Skeletal muscle tissue (tissue), 4 donors: ENCODE data around the gene MSANTD7. TPM values are rescaled to one million over a fixed set of nuclear protein-coding genes. Genes with fewer than 3 reads are reported as not detected.

Source experiments
- H3K27ac ChIP-seq: one replicate; pipeline ENCODE4 v1.7.0; 2013; ENCODE audit warnings: mild to moderate bottlenecking, low read depth, low read length, inconsistent platforms
- H3K27me3 ChIP-seq, 3 donors: one replicate each; pipeline ENCODE4 v1.7.0; 2013; ENCODE audit warnings: low read length in 3 of 3; ENCODE audit not compliant: control insufficient read depth in 3 of 3, insufficient read depth in 3 of 3
- H3K36me3 ChIP-seq, 3 donors: one replicate each; pipeline ENCODE4 v1.7.0; 2013; ENCODE audit warnings: low read length in 3 of 3; ENCODE audit not compliant: control insufficient read depth in 3 of 3, insufficient read depth in 3 of 3
- H3K4me1 ChIP-seq, 3 donors: one replicate each; pipeline ENCODE4 v1.7.0; 2013; ENCODE audit warnings: low read length in 3 of 3, mild to moderate bottlenecking in 3 of 3; ENCODE audit not compliant: control insufficient read depth in 3 of 3, insufficient read depth in 3 of 3
- H3K4me3 ChIP-seq, 3 donors: one replicate each; pipeline ENCODE4 v1.7.0; 2013; ENCODE audit warnings: low read length in 3 of 3
- H3K9ac ChIP-seq, 3 donors: one replicate each; pipeline ENCODE4 v1.7.0; 2013; ENCODE audit warnings: low read length in 3 of 3, mild to moderate bottlenecking in 3 of 3, moderate library complexity in 2 of 3, low read depth in 1 of 3
- H3K9me3 ChIP-seq, 3 donors: one replicate each; pipeline ENCODE4 v1.7.0; 2013; ENCODE audit warnings: low read length in 3 of 3; ENCODE audit not compliant: control insufficient read depth in 3 of 3
- total RNA-seq: library from RNA; depleted of rRNA; stranded (reverse); fragments of >200 nt; gene quantifications from one replicate; pipeline ENCODE4 v1.2.3, GENCODE V29; 2014
- donor health status: Osteomylitis.

The MSANTD7 gene
- total RNA-seq, 1 donor from 2014 or later: 12.0 TPM

- Histone ChIP-seq H3K4me1 (peaks cover 8 to 23% (median 20%) of the 10 kb centered on the region in 3 donors), H3K9me3 (no peaks in the 10 kb centered on the region), H3K27me3 (no peaks in the 10 kb centered on the region), H3K36me3 (peaks cover 11 to 34% (median 26%) of the 10 kb centered on the region in 3 donors), H3K4me3 (peak overlapping the region; percentile 84 to 98 (median 92)), H3K9ac (peak overlapping the region; percentile 95 to 96 (median 95)), H3K27ac (peak overlapping the region; percentile 99)
These were observed 926 bp upstream of the MSANTD7 start for GRCh38 chr10:14837003-14837756.

GRCh38 chr10:14838582-14839304 lies 637 bp downstream of the MSANTD7 start:
- no peaks in the 10 kb centered on the region for H3K27me3 ChIP-seq
- peaks cover 22 to 46% (median 37%) of the 10 kb centered on the region in 3 donors for H3K36me3 ChIP-seq
- peak overlapping the region; percentile 99 for H3K27ac ChIP-seq
- H3K4me3 ChIP-seq: peak overlapping the region; percentile 85 to 98 (median 92)
- no peaks in the 10 kb centered on the region for H3K9me3 ChIP-seq
- peaks cover 8 to 23% (median 20%) of the 10 kb centered on the region in 3 donors for H3K4me1 ChIP-seq
- peak overlapping the region; percentile 95 to 98 (median 97) for H3K9ac ChIP-seq

GRCh38 chr10:14839305-14839695 lies 1.2 kb downstream of the MSANTD7 start:
- peaks cover 8 to 23% (median 20%) of the 10 kb centered on the region in 3 donors for H3K4me1 ChIP-seq
- peak overlapping the region; percentile 99 for H3K27ac ChIP-seq
- H3K36me3 ChIP-seq: peaks cover 25 to 49% (median 38%) of the 10 kb centered on the region in 3 donors
- H3K4me3 ChIP-seq: peak overlapping the region; percentile 85 to 98 (median 92)
- no peaks in the 10 kb centered on the region for H3K9me3 ChIP-seq
- H3K27me3 ChIP-seq: no peaks in the 10 kb centered on the region
- peak overlapping the region; percentile 95 to 98 (median 97) for H3K9ac ChIP-seq

GRCh38 chr10:14840178-14840577 lies 2.1 kb downstream of the MSANTD7 start:
- H3K27me3 ChIP-seq: no peaks in the 10 kb centered on the region
- H3K9me3 ChIP-seq: no peaks in the 10 kb centered on the region
- H3K4me3 ChIP-seq: no peak overlapping the region
- no peak overlapping the region for H3K27ac ChIP-seq
- H3K4me1 ChIP-seq: peaks cover 8 to 18% (median 16%) of the 10 kb centered on the region in 3 donors
- peaks cover 28 to 42% (median 29%) of the 10 kb centered on the region in 3 donors for H3K36me3 ChIP-seq
- H3K9ac ChIP-seq: no peak overlapping the region

- Histone ChIP-seq H3K9me3 (no peaks in the 10 kb centered on the region), H3K4me1 (peaks cover 4 to 11% (median 8%) of the 10 kb centered on the region in 3 donors), H3K27me3 (no peaks in the 10 kb centered on the region), H3K9ac (no peak overlapping the region), H3K36me3 (peaks cover 28 to 43% (median 28%) of the 10 kb centered on the region in 3 donors), H3K27ac (no peak overlapping the region), H3K4me3 (no peak overlapping the region)
These were observed 5.4 kb downstream of the MSANTD7 start for GRCh38 chr10:14843327-14843988.

GRCh38 chr10:14844948-14845347 lies 6.8 kb downstream of the MSANTD7 start:
- Histone ChIP-seq H3K9ac (no peak overlapping the region), H3K27ac (no peak overlapping the region), H3K4me3 (no peak overlapping the region), H3K9me3 (no peaks in the 10 kb centered on the region), H3K27me3 (no peaks in the 10 kb centered on the region), H3K4me1 (no peaks in the 10 kb centered on the region), H3K36me3 (peaks cover 28 to 48% (median 28%) of the 10 kb centered on the region in 3 donors)

GRCh38 chr10:14852236-14852635 lies 14.1 kb downstream of the MSANTD7 start:
- Histone ChIP-seq H3K36me3 (peaks cover 0 to 27% (median 11%) of the 10 kb centered on the region in 3 donors), H3K9ac (no peak overlapping the region), H3K27ac (no peak overlapping the region), H3K4me3 (no peak overlapping the region), H3K9me3 (no peaks in the 10 kb centered on the region), H3K27me3 (no peaks in the 10 kb centered on the region), H3K4me1 (no peaks in the 10 kb centered on the region)

- Histone ChIP-seq H3K4me1 (no peaks in the 10 kb centered on the region), H3K9me3 (no peaks in the 10 kb centered on the region), H3K9ac (no peak overlapping the region), H3K27ac (no peak overlapping the region), H3K27me3 (no peaks in the 10 kb centered on the region), H3K36me3 (peaks cover 0 to 19% (median 11%) of the 10 kb centered on the region in 3 donors), H3K4me3 (no peak overlapping the region)
These were observed 17.3 kb downstream of the MSANTD7 start for GRCh38 chr10:14855453-14855852.

GRCh38 chr10:14858338-14858960 lies 20.3 kb downstream of the MSANTD7 start:
- no peak overlapping the region for H3K27ac ChIP-seq
- peaks cover 0 to 12% (median 5%) of the 10 kb centered on the region in 3 donors for H3K36me3 ChIP-seq
- H3K27me3 ChIP-seq: no peaks in the 10 kb centered on the region
- H3K4me1 ChIP-seq: no peaks in the 10 kb centered on the region
- no peak overlapping the region for H3K4me3 ChIP-seq
- no peak overlapping the region for H3K9ac ChIP-seq
- H3K9me3 ChIP-seq: no peaks in the 10 kb centered on the region
